Nephron progenitor cell (in vitro differentiated cells): ENCODE data around the gene CDC23.
"Not testable (repeated sequence)": the region's sequence is repeated elsewhere in the genome, so short reads cannot be mapped to it uniquely, and the experiment has no call there.

Experiments
- DNase-seq: peaks from one replicate; pipeline ENCODE4 v3.0.0; 2021
- H3K27ac Mint-ChIP-seq: 2 replicates; pipeline ENCODE4 v1.8.0; 2021; ENCODE audit warnings: mild to moderate bottlenecking, moderate library complexity, mixed read lengths
- H3K27me3 Mint-ChIP-seq: 2 replicates; pipeline ENCODE4 v1.8.0; 2021; ENCODE audit warnings: mild to moderate bottlenecking, low read depth, mixed read lengths; ENCODE audit not compliant: poor library complexity
- H3K36me3 Mint-ChIP-seq: 2 replicates; pipeline ENCODE4 v1.8.0; 2021; ENCODE audit warnings: low read depth, mixed read lengths
- H3K4me1 Mint-ChIP-seq: 2 replicates; pipeline ENCODE4 v1.8.0; 2021; ENCODE audit warnings: mixed read lengths
- H3K4me3 Mint-ChIP-seq: 2 replicates; pipeline ENCODE4 v1.8.0; 2021; ENCODE audit warnings: mild to moderate bottlenecking, moderate library complexity, mixed read lengths
- H3K9me3 Mint-ChIP-seq: 2 replicates; pipeline ENCODE4 v1.8.0; 2021; ENCODE audit warnings: mild to moderate bottlenecking, moderate library complexity, mixed read lengths
- TF ChIP-seq, protein P1 (sequence below): fragments of 200-600 bp; sonication (generic); IDR thresholded peaks from 2 replicates; pipeline ENCODE4 v1.5.0; 2021; ENCODE audit warnings: antibody characterized with exemption

Gene CDC23

GRCh38 chr5:138226910-138227309 is 13.8 kb upstream of the CDC23 start:
- Mint-ChIP-seq H3K4me3 (no peak overlapping the region), H3K4me1 (peaks cover 12% of the 10 kb centered on the region), H3K36me3 (no peaks in the 10 kb centered on the region), H3K27ac (no peak overlapping the region), H3K9me3 (peaks cover 15% of the 10 kb centered on the region), H3K27me3 (peaks cover 19% of the 10 kb centered on the region)
- TF ChIP-seq, protein P1, sequence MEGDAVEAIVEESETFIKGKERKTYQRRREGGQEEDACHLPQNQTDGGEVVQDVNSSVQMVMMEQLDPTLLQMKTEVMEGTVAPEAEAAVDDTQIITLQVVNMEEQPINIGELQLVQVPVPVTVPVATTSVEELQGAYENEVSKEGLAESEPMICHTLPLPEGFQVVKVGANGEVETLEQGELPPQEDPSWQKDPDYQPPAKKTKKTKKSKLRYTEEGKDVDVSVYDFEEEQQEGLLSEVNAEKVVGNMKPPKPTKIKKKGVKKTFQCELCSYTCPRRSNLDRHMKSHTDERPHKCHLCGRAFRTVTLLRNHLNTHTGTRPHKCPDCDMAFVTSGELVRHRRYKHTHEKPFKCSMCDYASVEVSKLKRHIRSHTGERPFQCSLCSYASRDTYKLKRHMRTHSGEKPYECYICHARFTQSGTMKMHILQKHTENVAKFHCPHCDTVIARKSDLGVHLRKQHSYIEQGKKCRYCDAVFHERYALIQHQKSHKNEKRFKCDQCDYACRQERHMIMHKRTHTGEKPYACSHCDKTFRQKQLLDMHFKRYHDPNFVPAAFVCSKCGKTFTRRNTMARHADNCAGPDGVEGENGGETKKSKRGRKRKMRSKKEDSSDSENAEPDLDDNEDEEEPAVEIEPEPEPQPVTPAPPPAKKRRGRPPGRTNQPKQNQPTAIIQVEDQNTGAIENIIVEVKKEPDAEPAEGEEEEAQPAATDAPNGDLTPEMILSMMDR, result no peak
- DNase-seq, result no peak

- TF ChIP-seq, protein P1, result no peak
- H3K4me1 Mint-ChIP-seq, result peaks cover 6% of the 10 kb centered on the region
- peaks cover 15% of the 10 kb centered on the region for H3K9me3 Mint-ChIP-seq
These were observed 11.6 kb upstream of the CDC23 start for GRCh38 chr5:138224712-138225111.

DNA sequence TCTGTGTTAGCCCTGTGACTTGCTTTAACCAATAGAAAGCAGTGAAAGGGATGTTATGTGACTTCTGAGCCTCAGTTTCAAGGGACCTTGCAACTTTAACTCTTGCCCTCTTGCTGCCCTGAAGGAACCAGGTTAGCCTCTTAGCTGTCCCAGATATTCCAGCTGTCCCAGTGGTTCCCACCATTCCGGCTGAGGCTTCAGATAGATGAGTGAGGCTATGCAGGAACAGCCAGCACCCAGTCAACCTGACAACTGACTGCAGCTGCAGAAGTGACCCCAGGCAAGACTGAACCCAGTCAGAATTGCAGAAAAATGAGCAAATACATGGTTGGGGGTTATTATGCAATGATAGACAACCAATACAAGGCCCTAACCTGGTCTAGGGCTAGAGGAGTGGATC is 10.4 kb upstream of the CDC23 start:
- H3K27ac Mint-ChIP-seq, result no peak overlapping the region
- no peak overlapping the region for H3K4me3 Mint-ChIP-seq
- H3K36me3 Mint-ChIP-seq, result peaks cover 5% of the 10 kb centered on the region
- no peak for DNase-seq
- peaks cover 22% of the 10 kb centered on the region for H3K27me3 Mint-ChIP-seq
- TF ChIP-seq, protein P1, result no peak
- peaks cover 6% of the 10 kb centered on the region for H3K4me1 Mint-ChIP-seq
- H3K9me3 Mint-ChIP-seq, result peaks cover 23% of the 10 kb centered on the region

More at GRCh38 chr5:138224712-138225111, 11.6 kb upstream of the CDC23 start:
- Mint-ChIP-seq H3K27me3 (peaks cover 18% of the 10 kb centered on the region), H3K4me3 (no peak overlapping the region), H3K36me3 (no peaks in the 10 kb centered on the region), H3K27ac (no peak overlapping the region)
- DNase-seq, result no peak

- Mint-ChIP-seq H3K27me3 (peaks cover 30% of the 10 kb centered on the region), H3K4me1 (peaks cover 19% of the 10 kb centered on the region), H3K9me3 (peaks cover 10% of the 10 kb centered on the region), H3K27ac (no peak overlapping the region), H3K4me3 (no peak overlapping the region), H3K36me3 (peaks cover 5% of the 10 kb centered on the region)
- no peak for DNase-seq
- TF ChIP-seq, protein P1, result no peak
These were observed 3.7 kb upstream of the CDC23 start for GRCh38 chr5:138216799-138217198.

GRCh38 chr5:138212828-138213160 is 329 bp downstream of the CDC23 start:
- DNase-seq, result no peak
- H3K27ac Mint-ChIP-seq, result peak overlapping the region; percentile 99
- TF ChIP-seq, protein P1, result no peak
- peaks cover 17% of the 10 kb centered on the region for H3K27me3 Mint-ChIP-seq
- H3K4me1 Mint-ChIP-seq, result peaks cover 27% of the 10 kb centered on the region
- peak overlapping the region; percentile 100 for H3K4me3 Mint-ChIP-seq
- H3K9me3 Mint-ChIP-seq, result no peaks in the 10 kb centered on the region
- peaks cover 13% of the 10 kb centered on the region for H3K36me3 Mint-ChIP-seq

- Mint-ChIP-seq H3K36me3 (peaks cover 13% of the 10 kb centered on the region), H3K4me3 (peak overlapping the region; percentile 73), H3K4me1 (peaks cover 27% of the 10 kb centered on the region), H3K27me3 (peaks cover 6% of the 10 kb centered on the region), H3K9me3 (no peaks in the 10 kb centered on the region), H3K27ac (peak overlapping the region; percentile 38)
- TF ChIP-seq, protein P1, result no peak
- DNase-seq, result no peak
These were observed 2.1 kb downstream of the CDC23 start for GRCh38 chr5:138210985-138211384.

- peaks cover 64% of the 10 kb centered on the region for H3K36me3 Mint-ChIP-seq
- H3K9me3 Mint-ChIP-seq, DNase-seq, H3K4me3 Mint-ChIP-seq, H3K4me1 Mint-ChIP-seq, H3K27me3 Mint-ChIP-seq, H3K27ac Mint-ChIP-seq: not testable (repeated sequence)
These were observed 19.3 kb downstream of the CDC23 start for GRCh38 chr5:138193859-138194258.
